SU-DHL-6 (cell line): ENCODE data around the gene RPL22.

ENCODE experiments used
- H2AFZ ChIP-seq: fragments of 200-600 bp; sonication (generic); 2 replicates; pipeline ENCODE4 v1.6.1; 2014; ENCODE audit warnings: low read depth, mild to moderate bottlenecking, moderate library complexity, mixed read lengths, antibody characterized with exemption, low read length; ENCODE audit not compliant: severe bottlenecking
- H3F3A ChIP-seq: fragments of 200-600 bp; shearing (Covaris generic); 2 replicates; pipeline ENCODE4 v1.6.0; 2016; ENCODE audit warnings: antibody characterized with exemption, mild to moderate bottlenecking; ENCODE audit not compliant: insufficient read depth
- H3K27ac ChIP-seq: fragments of 200-600 bp; sonication (generic); 2 replicates; pipeline ENCODE4 v1.5.1; 2016; ENCODE audit warnings: low read depth, mild to moderate bottlenecking, low read length, moderate library complexity, mixed read lengths
- H3K27me3 ChIP-seq: fragments of 200-600 bp; sonication (generic), shearing (Covaris generic); 2 replicates; pipeline ENCODE4 v1.6.0; 2014; ENCODE audit warnings: mild to moderate bottlenecking, low read length
- H3K36me3 ChIP-seq: fragments of 200-600 bp; sonication (generic); 2 replicates; pipeline ENCODE4 v1.6.1; 2014; ENCODE audit warnings: mild to moderate bottlenecking, low read length, mixed read lengths
- H3K4me2 ChIP-seq: fragments of 300-600, 200-600 bp; shearing (Covaris generic), sonication (generic); 2 replicates; pipeline ENCODE4 v1.6.0; 2014; ENCODE audit warnings: low read length, low read depth, mild to moderate bottlenecking; ENCODE audit not compliant: poor library complexity, severe bottlenecking
- H3K4me3 ChIP-seq: fragments of 200-600 bp; sonication (generic); 2 replicates; pipeline ENCODE4 v1.5.1; 2014; ENCODE audit warnings: antibody characterized with exemption, low read length, mild to moderate bottlenecking, mixed read lengths; ENCODE audit not compliant: insufficient read depth, poor library complexity, severe bottlenecking
- H3K79me2 ChIP-seq: fragments of 200-600 bp; sonication (generic); 2 replicates; pipeline ENCODE4 v1.6.1; 2014; ENCODE audit warnings: mild to moderate bottlenecking, low read length, moderate library complexity; ENCODE audit not compliant: insufficient read depth
- H3K9ac ChIP-seq: fragments of 200-600 bp; sonication (generic); 2 replicates; pipeline ENCODE4 v1.7.0; 2014; ENCODE audit warnings: mild to moderate bottlenecking, low read length
- H3K9me2 ChIP-seq: fragments of 200-600 bp; sonication (generic); replicated peaks from 2 replicates; pipeline ENCODE4 v1.6.1; 2014; ENCODE audit warnings: low read length; ENCODE audit not compliant: insufficient read depth
- H3K9me3 ChIP-seq: fragments of 200-600 bp; sonication (generic); 2 replicates; pipeline ENCODE4 v1.6.1; 2014; ENCODE audit warnings: low read length, mixed read lengths; ENCODE audit not compliant: insufficient read depth
- H4K20me1 ChIP-seq: fragments of 200-600 bp; sonication (generic); 2 replicates; pipeline ENCODE4 v1.6.1; 2014; ENCODE audit warnings: low read depth, mild to moderate bottlenecking, antibody characterized with exemption, low read length, moderate library complexity, mixed read lengths
- CTCF ChIP-seq: fragments of 200-600 bp; sonication (generic); IDR thresholded peaks from one replicate; pipeline ENCODE4 v1.5.1; 2017; ENCODE audit warnings: antibody characterized with exemption, mild to moderate bottlenecking, low read length, moderate library complexity; ENCODE audit not compliant: insufficient read depth, poor library complexity, severe bottlenecking
- EZH2phosphoT487 ChIP-seq: fragments of 200-600 bp; sonication (generic), shearing (Covaris generic); conservative IDR thresholded peaks from 2 replicates; pipeline ENCODE4 v1.6.1; 2018; ENCODE audit warnings: mild to moderate bottlenecking, antibody characterized with exemption, low read length, moderate library complexity, mixed read lengths

Gene RPL22

GRCh38 chr1:6197746-6198427, 1.5 kb downstream of the RPL22 start:
- peak overlapping the region; percentile 96 for H3K9ac ChIP-seq
- TF ChIP-seq EZH2phosphoT487 (no peak), CTCF (no peak)
- H3K4me3 ChIP-seq = peak overlapping the region; percentile 83
- H3K27ac ChIP-seq = no peak overlapping the region
- H3K79me2 ChIP-seq = peaks cover 28% of the 10 kb centered on the region
- H4K20me1 ChIP-seq = no peaks in the 10 kb centered on the region
- no peak overlapping the region for H2AFZ ChIP-seq
- H3K36me3 ChIP-seq = no peaks in the 10 kb centered on the region
- H3K4me2 ChIP-seq = peak overlapping the region; percentile 81
- H3F3A ChIP-seq = no peaks in the 10 kb centered on the region
- no peaks in the 10 kb centered on the region for H3K9me3 ChIP-seq
- no peaks in the 10 kb centered on the region for H3K9me2 ChIP-seq
- no peaks in the 10 kb centered on the region for H3K27me3 ChIP-seq

- Histone ChIP-seq H4K20me1 (no peaks in the 10 kb centered on the region), H3K36me3 (no peaks in the 10 kb centered on the region), H2AFZ (no peak overlapping the region), H3K79me2 (no peaks in the 10 kb centered on the region; the same call in 1 of the 2 replicates), H3K9me2 (no peaks in the 10 kb centered on the region), H3K9ac (no peak overlapping the region), H3K9me3 (no peaks in the 10 kb centered on the region), H3K4me3 (no peak overlapping the region), H3K27me3 (no peaks in the 10 kb centered on the region), H3K4me2 (no peak overlapping the region), H3F3A (no peaks in the 10 kb centered on the region), H3K27ac (no peak overlapping the region)
- TF ChIP-seq CTCF (no peak), EZH2phosphoT487 (no peak)
Measured at GRCh38 chr1:6191968-6192367, 7.4 kb downstream of the RPL22 start.

GRCh38 chr1:6188466-6188865, 10.9 kb downstream of the RPL22 start:
- Histone ChIP-seq H3K27ac (no peak overlapping the region), H4K20me1 (no peaks in the 10 kb centered on the region), H3K4me3 (no peak overlapping the region), H3K27me3 (no peaks in the 10 kb centered on the region), H3K9me2 (no peaks in the 10 kb centered on the region), H3F3A (peaks cover 7% of the 10 kb centered on the region), H3K4me2 (no peak overlapping the region), H3K9ac (no peak overlapping the region), H3K36me3 (no peaks in the 10 kb centered on the region), H3K79me2 (no peaks in the 10 kb centered on the region; the same call in 1 of the 2 replicates), H2AFZ (no peak overlapping the region), H3K9me3 (no peaks in the 10 kb centered on the region)
- no peak for TF ChIP-seq EZH2phosphoT487
- TF ChIP-seq CTCF = no peak
